Cardiac fibroblast (primary cell): ENCODE measurements around the gene LRP2.

ENCODE experiments used
- DNase-seq, 2 donors: peaks; one replicate each; pipeline versions ENCODE4 v3.0.0 to v3.0.0-alpha.2; 2010; ENCODE audit warnings: low read depth in 2 of 2
- H3K4me3 ChIP-seq, 2 donors: replicated peaks in 1 of 2; 1 replicate in 1 of 2; 2 replicates in 1 of 2; pipeline ENCODE4 v1.5.1; 2011; ENCODE audit warnings: low read depth in 2 of 2, low read length in 2 of 2, mild to moderate bottlenecking in 2 of 2, moderate library complexity in 1 of 2
- CTCF ChIP-seq: IDR thresholded peaks from one replicate; pipeline ENCODE4 v1.5.1; 2011; ENCODE audit warnings: low read depth, mild to moderate bottlenecking, low read length, inconsistent platforms

The LRP2 gene

GRCh38 chr2:169116327-169116726, 246.0 kb downstream of the LRP2 start:
- no peak for DNase-seq
- TF ChIP-seq CTCF, result no peak
- no peak overlapping the region for H3K4me3 ChIP-seq

GRCh38 chr2:169114056-169114455, 248.3 kb downstream of the LRP2 start:
- no peak overlapping the region for H3K4me3 ChIP-seq
- no peak for TF ChIP-seq CTCF
- no peak for DNase-seq

- DNase-seq, result no peak
- no peak for TF ChIP-seq CTCF
- H3K4me3 ChIP-seq, result no peak overlapping the region
Measured at GRCh38 chr2:169112841-169113240, 249.5 kb downstream of the LRP2 start.

- no peak for TF ChIP-seq CTCF
- no peak for DNase-seq
- no peak overlapping the region for H3K4me3 ChIP-seq
Measured at GRCh38 chr2:169110916-169111315, 251.4 kb downstream of the LRP2 start.

- DNase-seq, result no peak
- H3K4me3 ChIP-seq, result no peak overlapping the region
- TF ChIP-seq CTCF, result no peak
Measured at GRCh38 chr2:169110419-169110818, 251.9 kb downstream of the LRP2 start.

GRCh38 chr2:169109502-169110409, 252.6 kb downstream of the LRP2 start:
- DNase-seq, result peak; percentile 90 to 91
- H3K4me3 ChIP-seq, result no peak overlapping the region

More at GRCh38 chr2:169109502-169110409, 252.6 kb downstream of the LRP2 start:
- TF ChIP-seq CTCF, result peak; percentile 87
